Activated CD8-positive, alpha-beta memory T cell treated with anti-CD3 and anti-CD28 coated beads for 1 hour (primary cell): ENCODE data around the gene CDH12.
"Not testable (repeated sequence)": the region's sequence is repeated elsewhere in the genome, so short reads cannot be mapped to it uniquely, and the experiment has no call there.

ENCODE experiments used
- DNase-seq, 2 donors: peaks; one replicate each; pipeline ENCODE4 v3.0.0-alpha.2; 2020; ENCODE audit warnings: low read depth in 1 of 2; ENCODE audit errors: extremely low read depth in 1 of 2

CDH12 gene

DNA sequence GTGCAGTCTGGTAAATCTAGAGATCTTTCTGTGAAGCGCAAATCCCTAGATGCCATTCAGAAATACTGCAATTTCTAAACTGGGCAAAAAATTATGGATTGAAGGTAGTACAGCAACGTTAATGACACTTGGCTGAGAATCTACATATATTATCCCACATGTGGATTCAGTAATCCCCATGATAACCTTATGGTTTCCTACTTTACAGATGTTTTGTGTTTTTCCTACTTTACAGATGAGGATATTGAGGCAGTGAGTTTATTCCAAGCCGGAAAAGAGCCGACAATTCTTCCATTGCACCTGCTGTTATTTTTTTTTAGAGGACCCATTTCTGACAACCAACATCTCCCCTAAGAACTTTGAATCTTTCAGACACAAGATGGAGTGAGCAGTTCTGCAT is 796.5 kb downstream of the CDH12 start:
- DNase-seq: no peak

DNA sequence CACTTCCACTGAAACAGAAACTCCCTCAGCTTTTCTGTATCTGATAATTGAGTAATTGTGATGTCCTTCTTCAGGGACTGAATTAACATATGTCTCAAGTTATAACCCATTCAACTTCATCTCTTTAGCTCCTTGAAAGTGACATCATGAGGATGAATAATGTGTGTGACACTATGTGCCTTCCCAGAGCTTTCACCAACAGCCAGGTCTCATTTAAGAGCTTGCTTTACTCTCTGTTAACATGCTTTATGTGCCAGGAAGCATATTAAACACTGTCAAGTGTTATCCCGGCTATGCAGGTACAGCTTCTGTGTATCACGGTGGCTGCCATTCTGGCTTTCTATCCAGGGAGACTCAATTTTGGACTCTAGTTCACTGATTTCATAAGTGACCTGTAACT is 799.9 kb downstream of the CDH12 start:
- DNase-seq: no peak

DNA sequence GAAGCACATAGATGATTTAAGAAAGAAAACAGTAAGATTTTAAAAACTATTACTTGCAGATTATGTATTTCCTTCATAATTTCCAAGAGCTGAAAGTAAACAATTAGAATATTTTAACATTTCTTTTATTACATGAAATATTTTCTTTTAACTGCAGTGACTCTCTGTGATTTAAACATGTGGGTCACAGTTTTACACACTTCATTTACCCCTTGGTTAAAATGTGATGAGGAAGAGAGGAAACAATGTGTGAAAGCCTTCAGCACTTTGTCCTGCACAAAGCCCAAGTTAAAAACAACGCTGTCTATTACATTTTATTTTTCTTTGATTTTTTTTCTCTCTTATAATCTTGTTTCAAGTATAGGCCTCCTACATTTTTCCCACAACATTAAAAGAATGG is 801.3 kb downstream of the CDH12 start:
- no peak for DNase-seq

DNA sequence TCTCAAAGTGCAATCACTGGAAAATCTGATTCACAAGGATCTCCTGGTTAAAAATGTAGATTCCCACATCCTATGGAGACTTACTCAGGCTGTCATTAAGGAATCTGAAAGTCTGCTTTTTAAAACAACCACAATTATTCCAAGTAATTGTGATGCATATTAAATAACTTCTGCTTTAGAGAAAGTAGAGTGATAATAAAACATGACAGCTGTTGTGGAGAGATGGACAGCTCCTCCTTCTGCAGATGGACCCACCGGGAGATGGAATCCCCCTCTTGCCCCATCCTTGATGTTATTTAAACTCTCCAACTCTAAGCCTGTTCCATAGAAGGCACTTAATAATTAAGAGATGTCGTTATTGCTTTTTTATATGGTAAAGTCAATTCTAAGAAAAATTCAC is 802.2 kb downstream of the CDH12 start:
- no peak for DNase-seq

DNA sequence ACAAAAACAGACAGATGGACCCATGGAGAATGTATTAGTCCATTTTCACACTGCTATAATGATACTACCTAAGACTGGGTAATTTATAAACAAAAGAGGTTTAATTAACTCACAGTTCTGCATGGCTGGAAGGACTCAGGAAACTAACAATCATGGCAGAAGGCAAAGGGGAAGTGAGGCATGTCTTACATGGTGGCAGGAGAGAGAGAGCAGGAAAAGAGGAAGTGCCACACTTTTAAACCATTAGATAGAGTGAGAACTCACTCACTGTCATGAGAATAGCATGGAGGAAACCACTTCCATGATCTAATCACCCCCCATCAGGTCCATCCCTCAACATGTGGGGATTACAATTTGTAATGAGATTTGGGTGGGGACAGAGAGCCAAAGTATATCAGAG is 808.9 kb downstream of the CDH12 start:
- DNase-seq: no peak

DNA sequence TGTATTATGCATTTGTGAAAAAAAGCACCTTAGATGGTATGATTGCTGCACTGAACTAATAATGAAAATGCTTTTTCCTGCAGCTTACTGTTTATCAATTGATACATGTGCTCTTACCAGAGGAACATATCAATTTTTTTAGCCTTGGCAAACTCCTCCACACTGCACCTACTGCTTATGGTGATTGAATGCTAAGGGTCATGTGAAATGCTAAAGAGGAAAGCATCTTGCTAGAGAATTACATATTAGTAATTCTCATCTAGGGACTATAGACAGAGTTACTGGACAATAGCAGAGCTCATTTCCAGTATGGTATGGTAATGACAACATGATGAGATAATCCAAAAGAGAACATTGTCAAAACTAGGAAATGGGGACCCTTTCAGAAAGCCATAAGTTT is 817.1 kb downstream of the CDH12 start:
- DNase-seq: no peak

DNA sequence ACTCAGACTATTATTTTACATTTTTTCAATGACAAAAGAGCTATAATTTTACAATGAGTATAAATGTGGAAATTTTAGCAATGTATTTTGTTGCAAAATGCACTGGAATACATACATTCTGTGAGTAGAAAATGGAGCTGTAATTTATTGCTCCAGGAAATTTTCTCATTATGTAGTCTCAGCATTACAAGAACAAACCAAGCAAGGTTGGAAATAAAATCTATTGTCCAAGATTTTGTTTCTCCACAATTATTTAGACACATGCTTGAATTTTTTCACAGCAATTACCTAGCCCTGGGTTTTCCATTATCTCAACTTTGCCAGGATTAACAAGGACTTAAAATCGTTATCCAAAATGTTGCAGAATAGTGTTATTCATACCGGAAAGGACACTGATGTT is 820.1 kb downstream of the CDH12 start:
- DNase-seq: no peak

DNA sequence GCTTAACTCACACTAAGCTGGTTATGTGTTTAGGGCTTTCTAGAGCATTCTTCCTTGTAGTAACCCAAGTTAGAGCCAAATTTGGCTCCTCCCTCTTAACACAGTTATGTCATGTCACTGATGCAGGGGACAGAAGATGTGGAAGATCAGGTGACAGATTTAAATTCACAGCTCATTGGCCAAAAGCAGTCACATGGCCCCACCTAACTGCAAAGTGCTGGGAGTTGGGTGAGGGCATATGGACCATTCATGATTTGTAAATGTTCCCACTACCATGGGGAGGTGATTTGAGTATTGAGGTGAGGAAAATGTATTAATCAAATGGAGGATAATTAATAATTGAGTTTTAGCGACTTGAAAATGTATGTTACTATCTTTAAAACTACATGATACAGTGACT is 829.4 kb downstream of the CDH12 start:
- DNase-seq: no peak

DNA sequence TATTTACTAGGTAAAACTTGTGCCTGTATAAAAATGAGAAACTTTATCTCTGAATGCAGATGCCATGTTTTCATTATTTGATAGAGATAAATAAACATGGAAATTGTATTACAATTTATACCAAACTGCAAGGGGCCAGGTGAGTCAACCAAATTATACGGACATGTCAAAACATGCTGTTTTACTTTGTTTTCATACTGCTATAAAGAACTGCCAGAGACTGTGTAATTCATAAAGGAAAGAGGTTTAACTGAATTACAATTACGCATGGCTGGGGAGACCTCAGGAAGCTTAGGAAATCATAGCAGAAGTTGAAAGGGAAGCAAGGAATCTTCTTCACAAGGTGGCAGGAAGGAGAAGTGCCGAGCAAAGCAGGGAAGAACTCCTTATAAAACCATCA is 840.3 kb downstream of the CDH12 start:
- not testable (repeated sequence) for DNase-seq

DNA sequence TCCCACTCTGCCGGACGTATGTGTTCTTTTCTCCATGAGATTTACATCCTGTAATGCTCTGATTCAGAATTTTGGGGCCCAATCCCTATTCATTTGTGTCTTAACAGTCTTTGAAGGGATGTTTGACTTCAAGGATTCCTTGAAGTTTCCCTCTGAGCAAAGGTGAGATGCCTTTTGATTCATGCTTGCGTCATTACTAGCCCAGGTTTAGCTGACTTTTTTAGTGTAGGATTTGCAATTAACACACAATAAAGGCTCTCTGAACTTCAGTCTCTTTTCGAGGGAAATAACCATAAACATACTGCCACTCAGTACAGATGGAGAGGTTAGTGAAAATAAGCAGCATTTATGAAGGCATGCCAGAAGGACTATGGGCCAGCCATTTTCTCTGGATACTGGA is 842.3 kb downstream of the CDH12 start:
- DNase-seq: not testable (repeated sequence)

DNA sequence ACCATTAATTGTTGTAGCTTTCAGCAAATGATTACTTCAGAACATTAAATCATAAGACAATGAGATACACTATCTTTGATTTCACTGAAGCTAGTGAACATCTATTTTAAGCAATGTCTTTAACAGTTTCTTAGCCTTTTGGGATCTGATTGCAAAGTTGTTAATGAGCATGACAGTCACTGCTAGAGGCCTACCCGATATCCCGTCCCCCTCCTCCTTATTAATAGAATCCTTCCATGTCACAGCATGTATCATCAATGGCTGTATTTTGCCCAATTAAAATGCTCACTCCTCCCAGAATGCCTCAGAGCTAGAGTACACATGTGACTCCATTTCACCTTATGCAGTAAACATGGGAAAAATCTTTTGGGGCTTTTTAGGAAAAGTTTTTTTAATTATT is 852.0 kb downstream of the CDH12 start:
- not testable (repeated sequence) for DNase-seq

DNA sequence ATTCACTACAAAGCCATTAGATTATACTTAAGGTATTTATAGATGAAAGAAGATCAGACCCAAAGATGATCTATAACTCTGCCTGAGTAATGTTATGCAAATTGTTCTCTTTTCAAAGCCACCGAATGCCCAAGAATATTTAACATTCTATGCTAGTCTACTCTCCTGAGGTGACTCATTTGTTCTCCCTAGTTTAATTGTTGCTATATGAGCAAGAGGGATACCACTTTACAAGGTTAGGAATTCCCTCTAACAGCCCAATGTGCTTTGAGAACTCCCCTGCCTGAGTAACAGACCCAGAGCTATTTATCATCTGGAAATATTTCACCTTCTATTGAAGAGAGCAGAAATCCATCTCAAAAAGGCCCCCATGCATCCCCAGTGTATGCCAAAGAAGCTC is 867.3 kb downstream of the CDH12 start:
- not testable (repeated sequence) for DNase-seq

DNA sequence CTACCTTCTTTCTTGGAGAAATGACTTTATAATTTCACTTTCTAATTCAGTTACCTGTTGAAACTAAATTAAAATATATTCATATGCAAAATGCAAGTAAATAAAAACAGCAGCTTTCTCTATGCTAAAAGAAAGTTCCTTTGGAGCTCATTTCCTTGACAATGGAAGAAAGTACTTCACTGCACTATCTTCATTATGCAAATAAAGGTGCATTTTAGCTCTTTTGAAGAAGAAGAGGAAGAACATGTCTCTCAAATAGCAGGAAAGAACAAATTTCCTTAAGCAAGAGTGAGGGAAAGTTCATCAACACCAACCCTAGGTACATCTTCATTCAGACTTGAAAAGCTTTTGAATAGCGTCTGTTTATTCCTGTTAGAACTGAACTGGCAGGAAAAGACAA is 901.6 kb downstream of the CDH12 start:
- not testable (repeated sequence) for DNase-seq

DNA sequence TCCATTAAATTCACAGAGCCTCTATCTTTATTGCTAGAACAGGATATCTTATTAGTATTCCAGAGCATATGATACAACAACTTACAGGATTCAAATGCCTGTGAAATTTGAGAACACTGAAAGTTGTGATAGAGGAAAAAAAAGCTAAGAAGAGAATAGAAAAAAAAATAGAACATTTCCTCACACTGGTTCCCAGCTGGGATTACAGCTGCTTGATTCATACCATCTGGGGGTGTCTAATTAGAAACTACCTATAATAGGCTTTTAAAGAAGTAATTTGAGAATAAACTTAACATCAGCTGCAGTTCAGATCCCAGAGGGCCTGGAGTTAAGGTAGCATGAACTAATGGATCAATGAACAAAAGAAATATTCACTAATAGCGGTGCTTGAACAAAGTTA is 922.0 kb downstream of the CDH12 start:
- DNase-seq: no peak

DNA sequence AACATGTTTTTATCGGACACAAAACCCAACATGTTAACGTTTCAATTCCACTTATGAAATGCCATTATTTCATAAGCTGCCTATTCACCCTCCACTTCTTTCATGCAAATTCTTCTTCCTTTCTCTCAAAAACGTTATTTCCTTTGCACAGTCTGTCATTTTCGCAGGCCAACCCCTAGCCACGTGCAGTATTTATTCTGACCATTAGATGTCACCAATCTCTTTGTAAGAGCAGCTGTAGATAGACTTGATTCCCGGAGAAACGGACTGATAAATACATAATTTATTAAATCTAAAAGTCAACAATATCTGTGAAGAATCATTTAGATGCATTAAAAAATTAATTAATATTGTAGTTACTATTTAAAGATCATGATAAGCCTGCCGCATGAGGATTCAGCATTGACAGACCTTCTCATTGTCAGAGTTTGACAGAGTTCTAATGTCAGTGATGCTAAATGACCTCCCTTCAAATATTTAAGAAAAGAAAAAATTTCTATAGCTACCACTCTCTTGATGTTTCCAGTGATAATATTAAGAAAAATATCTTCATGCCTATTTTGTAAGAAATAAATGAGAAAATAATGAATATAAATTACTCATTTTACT is 933.6 kb downstream of the CDH12 start:
- DNase-seq: no peak

DNA sequence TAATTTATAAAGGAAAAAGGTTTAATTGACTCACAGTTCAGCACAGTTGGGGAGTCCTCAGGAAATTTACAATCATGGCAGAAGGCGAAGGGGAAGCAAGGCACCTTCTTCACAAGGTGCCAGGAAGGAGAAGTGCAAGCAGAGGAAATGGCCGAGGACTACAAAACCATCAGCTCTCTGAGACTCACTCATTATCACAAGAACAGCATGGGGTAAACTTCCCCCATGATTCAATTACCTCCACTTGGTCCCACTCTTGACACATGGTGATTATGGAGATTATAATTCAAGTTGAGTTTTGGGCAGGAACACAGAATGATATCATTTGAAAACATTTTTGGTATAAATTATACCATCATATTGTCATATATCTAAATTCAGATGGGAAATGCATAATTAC is 934.7 kb downstream of the CDH12 start:
- DNase-seq: no peak

DNA sequence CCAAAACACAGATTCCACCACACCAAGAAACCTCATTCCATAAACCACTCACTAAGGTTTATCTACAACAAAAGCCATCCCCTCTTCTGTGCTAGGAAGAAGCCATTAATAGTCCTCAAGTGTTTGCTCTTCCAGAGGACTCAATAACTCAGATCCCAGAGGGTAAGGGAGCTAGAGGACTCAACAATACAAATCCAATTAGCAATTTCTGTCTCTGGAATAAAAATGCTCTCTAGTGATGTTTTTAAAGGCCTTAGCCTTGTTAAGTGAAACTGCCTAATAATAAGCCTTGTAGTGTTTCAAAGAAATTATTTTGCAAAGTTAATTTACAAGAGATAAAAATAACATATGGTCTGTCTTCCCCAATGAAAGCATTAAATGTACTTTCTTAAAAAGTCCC is 942.4 kb downstream of the CDH12 start:
- DNase-seq: no peak

DNA sequence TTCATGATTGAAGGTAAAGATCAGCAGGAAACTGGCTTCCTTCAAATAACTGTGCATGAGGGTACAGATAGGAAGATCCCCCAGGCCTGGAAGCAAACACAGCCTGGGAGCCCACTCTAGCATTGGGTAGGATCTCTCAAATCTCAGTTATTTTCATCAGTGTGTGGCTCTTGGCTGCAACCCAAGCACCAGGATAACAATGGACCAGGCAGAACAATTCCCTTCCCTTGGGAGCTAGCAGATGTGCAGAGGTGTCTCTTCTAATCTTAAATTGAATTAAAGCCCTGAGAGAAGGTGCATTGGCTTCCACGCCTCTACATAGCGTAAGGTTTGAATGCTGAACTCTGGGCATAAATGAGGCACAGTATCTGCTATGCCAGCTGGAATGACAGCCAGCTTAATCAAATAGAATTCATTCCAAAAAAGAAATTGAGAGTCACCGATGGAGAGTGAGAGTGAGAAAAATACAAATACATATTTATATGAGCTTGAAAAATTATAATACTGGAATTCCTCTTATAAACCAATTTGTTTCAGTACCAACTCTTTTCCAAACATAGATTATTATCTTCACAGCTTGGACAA is 957.3 kb downstream of the CDH12 start:
- no peak for DNase-seq

DNA sequence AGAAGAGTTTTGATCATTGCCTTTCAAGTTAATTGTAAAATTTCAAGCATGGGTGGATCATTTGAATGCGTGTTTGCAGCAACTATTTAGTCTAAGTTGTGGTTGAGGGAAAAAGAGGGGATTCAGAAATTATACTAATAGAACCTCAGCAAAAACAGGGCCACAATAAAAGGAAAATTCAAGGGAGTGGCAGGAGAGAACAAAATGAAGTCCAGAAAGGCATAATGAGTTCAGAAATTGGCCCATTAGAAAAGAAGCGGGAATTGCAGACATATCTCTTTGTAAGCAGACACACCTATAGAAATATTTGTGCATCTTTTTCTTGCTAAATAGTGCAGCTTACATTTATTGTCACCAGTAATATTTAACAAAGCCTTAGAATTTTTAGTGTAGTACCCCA is 960.0 kb downstream of the CDH12 start:
- DNase-seq: no peak

DNA sequence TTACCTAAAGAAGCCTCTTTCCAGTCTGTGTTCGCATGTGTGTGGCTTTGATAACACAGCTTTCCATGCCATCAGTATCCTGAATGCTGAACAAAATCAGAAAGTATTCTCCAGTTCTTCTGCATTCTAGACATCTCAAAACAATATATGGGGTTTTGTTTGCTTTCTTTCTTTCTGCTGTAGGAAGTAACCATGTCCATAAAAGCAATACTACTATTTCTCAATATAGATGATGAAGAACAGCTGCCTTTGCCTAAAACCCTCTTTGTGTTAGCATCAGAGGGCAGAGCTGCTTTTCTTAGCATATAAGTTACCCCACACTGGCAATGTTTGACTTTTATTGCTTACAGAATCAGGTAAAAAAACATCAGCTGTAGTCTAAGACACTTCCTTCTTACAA is 963.6 kb downstream of the CDH12 start:
- DNase-seq: no peak

DNA sequence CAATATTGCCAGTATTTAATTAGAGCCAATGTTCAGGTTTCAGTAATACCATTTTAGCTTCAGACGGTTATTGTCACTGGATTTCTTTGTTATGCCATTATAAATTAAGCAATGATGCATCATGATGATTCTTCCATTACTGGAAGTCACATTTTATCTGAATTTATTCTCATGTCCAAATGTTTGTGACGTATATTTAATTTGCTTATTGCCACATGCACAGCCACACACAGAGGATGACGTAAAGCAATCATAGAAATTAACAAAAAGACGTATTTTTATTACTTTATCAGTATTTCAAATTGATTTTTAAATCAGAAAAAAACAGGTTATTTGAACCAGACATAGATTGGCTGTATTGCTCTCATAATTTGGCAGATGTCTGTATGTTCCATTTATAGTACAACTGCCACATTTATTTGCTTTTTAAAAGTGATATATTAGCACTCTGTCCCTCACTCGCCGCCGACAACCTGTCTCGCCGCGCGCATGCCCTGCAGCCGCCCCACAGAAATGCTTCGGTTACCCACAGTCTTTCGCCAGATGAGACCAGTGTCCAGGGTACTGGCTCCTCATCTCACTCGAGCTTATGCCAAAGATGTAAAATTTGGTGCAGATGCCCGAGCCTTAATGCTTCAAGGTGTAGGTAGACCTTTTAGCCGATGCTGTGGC is 970.9 kb downstream of the CDH12 start:
- no peak for DNase-seq

DNA sequence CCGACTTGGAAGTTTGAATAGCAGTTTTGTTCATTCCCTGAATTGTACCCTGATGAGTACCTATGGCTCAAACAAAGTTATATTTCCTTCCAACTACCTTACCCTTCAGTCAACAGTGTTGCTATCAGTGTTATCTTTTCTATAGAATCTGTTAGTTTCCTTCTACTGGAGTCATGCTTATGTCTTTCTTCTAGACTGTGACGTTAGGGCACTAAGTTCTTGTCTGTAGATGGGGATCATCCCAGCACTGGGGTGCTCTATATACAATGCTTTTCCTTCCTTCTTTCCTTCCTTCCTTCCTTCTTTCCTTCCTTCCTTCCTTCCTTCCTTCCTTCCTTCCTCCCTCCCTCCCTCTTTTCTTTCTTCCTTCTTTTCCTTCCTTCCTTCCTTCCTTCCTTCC is 973.0 kb downstream of the CDH12 start:
- no peak for DNase-seq

DNA sequence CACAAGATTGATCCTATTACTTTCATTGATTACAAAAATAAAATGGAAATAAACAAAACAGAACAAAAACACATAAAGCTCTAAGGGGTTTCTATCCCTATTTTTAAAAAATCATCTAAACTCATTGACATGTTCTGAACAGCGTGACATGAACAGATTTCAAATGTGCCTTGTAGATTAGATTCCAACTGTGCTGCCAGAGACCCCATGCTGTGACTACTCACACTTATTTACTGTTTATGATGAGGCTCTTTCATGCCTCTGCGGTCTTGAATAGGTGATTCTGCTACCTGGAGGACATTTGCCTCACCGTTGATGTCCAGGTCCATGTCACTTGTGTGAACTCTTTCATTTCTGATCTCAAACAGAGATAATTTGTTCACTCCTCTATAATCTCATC is 990.2 kb downstream of the CDH12 start:
- DNase-seq: no peak
